ENCODE results near the gene YBX2. TPM values are rescaled to one million over a fixed set of nuclear protein-coding genes. Genes with fewer than 3 reads are reported as not detected.
A peak's percentile ranks its signal among the peaks of the same experiment; 100 is the strongest.

The YBX2 gene
- total RNA-seq, 4 donors from 2014 or later: 3.3 to 6.5 (median 5.3) TPM

- ATAC-seq: no peak
- H3K9me3 ChIP-seq: no peaks in the 10 kb centered on the region
- no peaks in the 10 kb centered on the region for H3K27me3 ChIP-seq
- peaks cover 0 to 82% (median 24%) of the 10 kb centered on the region in 3 donors for H3K4me1 ChIP-seq
- WGBS, 2 donors (ENCODE audit: low coverage in 1 of 2): 85% methylated on average over 5 of the region's 18 CpGs; no CpG with 5 or more reads in 1 of the 2 donors
- peak overlapping the region; percentile 81 to 98 (median 96) for H3K27ac ChIP-seq
- TF ChIP-seq CTCF (IDR thresholded peaks at IDR 0.05) (no peak), POLR2A (IDR thresholded peaks at IDR 0.05) (no peak), EP300 (IDR thresholded peaks at IDR 0.05) (no peak), POLR2AphosphoS5 (IDR thresholded peaks at IDR 0.05) (no peak)
- peak overlapping the region; percentile 53 to 86 for H3K4me3 ChIP-seq
- peaks cover 0 to 45% of the 10 kb centered on the region in 2 donors for H3K36me3 ChIP-seq
Observed at GRCh38 chr17:7283471-7284216, 10.8 kb downstream of the YBX2 start.

GRCh38 chr17:7282752-7283321 lies 11.6 kb downstream of the YBX2 start:
- 25 to 43% methylated on average over 1 to 2 of the region's 6 CpGs for WGBS, 2 donors (ENCODE audit: low coverage in 1 of 2)
- H3K9me3 ChIP-seq: no peaks in the 10 kb centered on the region
- no peaks in the 10 kb centered on the region for H3K27me3 ChIP-seq
- peaks cover 0 to 76% (median 24%) of the 10 kb centered on the region in 3 donors for H3K4me1 ChIP-seq
- ATAC-seq: no peak
- H3K4me3 ChIP-seq: peak overlapping the region; percentile 53 to 86
- H3K36me3 ChIP-seq: peaks cover 0 to 44% of the 10 kb centered on the region in 2 donors
- TF ChIP-seq POLR2AphosphoS5 (IDR thresholded peaks at IDR 0.05) (peak; percentile 57), CTCF (IDR thresholded peaks at IDR 0.05) (peak in 3 of 4 experiments; percentile 35 to 65 (median 57)), POLR2A (IDR thresholded peaks at IDR 0.05) (no peak)
- peak overlapping the region; percentile 81 to 98 (median 96) for H3K27ac ChIP-seq

- Histone ChIP-seq H3K4me3 (peak overlapping the region; percentile 53 to 86), H3K27me3 (no peaks in the 10 kb centered on the region), H3K27ac (peak overlapping the region; percentile 81 to 98 (median 96)), H3K36me3 (peaks cover 0 to 37% of the 10 kb centered on the region in 2 donors), H3K9me3 (no peaks in the 10 kb centered on the region), H3K4me1 (peaks cover 0 to 69% (median 24%) of the 10 kb centered on the region in 3 donors)
- 3 to 5% methylated on average over 6 to 10 of the region's 43 CpGs for WGBS, 2 donors (ENCODE audit: low coverage in 1 of 2)
- peak; percentile 14 for ATAC-seq
- TF ChIP-seq POLR2A (IDR thresholded peaks at IDR 0.05) (peak in 1 of 2 donors; percentile 36), CTCF (IDR thresholded peaks at IDR 0.05) (no peak), POLR2AphosphoS5 (IDR thresholded peaks at IDR 0.05) (peak; percentile 80), EP300 (IDR thresholded peaks at IDR 0.05) (no peak)
Observed at GRCh38 chr17:7281953-7282751, 12.3 kb downstream of the YBX2 start.

- no peaks in the 10 kb centered on the region for H3K9me3 ChIP-seq
- WGBS, 2 donors (ENCODE audit: low coverage in 1 of 2): no CpG with 5 or more reads among the region's 71 CpGs
- H3K4me3 ChIP-seq: peak within 1 kb of the TSS; percentile 53 to 86
- TF ChIP-seq CTCF (IDR thresholded peaks at IDR 0.05): peak in 1 of 4 experiments; percentile 23
- TF ChIP-seq POLR2A (IDR thresholded peaks at IDR 0.05): peak; percentile 78 to 86
- no peak for TF ChIP-seq EP300 (IDR thresholded peaks at IDR 0.05)
- TF ChIP-seq POLR2AphosphoS5 (IDR thresholded peaks at IDR 0.05): peak; percentile 84
- H3K4me1 ChIP-seq: peaks cover 0 to 61% (median 24%) of the 10 kb centered on the region in 3 donors
- peak; percentile 88 for ATAC-seq
- H3K27ac ChIP-seq: peak within 1 kb of the TSS; percentile 81 to 98 (median 96)
- H3K36me3 ChIP-seq: peaks cover 0 to 31% of the 10 kb centered on the region in 2 donors
- no peaks in the 10 kb centered on the region for H3K27me3 ChIP-seq
Observed at GRCh38 chr17:7281074-7281952, 13.1 kb downstream of the YBX2 start, which contains the start of gene SLC2A4. Gene SLC2A4, plus strand, starts transcription at chr17:7281718. Its CDS starts 217 bp downstream, at chr17:7281935.

Measured in gastroesophageal sphincter (tissue), 4 donors.